Stimulated activated CD4-positive, alpha-beta T cell treated with anti-CD3 and anti-CD28 coated beads, Interleukin-1b, Interleukin-23, amount 100 ng/mL, for 48 hours (primary cell): ENCODE results near the gene HOXB2.

ENCODE experiments used
- DNase-seq: peaks from one replicate; pipeline ENCODE4 v3.0.0-alpha.2; 2020

Gene HOXB2

DNA sequence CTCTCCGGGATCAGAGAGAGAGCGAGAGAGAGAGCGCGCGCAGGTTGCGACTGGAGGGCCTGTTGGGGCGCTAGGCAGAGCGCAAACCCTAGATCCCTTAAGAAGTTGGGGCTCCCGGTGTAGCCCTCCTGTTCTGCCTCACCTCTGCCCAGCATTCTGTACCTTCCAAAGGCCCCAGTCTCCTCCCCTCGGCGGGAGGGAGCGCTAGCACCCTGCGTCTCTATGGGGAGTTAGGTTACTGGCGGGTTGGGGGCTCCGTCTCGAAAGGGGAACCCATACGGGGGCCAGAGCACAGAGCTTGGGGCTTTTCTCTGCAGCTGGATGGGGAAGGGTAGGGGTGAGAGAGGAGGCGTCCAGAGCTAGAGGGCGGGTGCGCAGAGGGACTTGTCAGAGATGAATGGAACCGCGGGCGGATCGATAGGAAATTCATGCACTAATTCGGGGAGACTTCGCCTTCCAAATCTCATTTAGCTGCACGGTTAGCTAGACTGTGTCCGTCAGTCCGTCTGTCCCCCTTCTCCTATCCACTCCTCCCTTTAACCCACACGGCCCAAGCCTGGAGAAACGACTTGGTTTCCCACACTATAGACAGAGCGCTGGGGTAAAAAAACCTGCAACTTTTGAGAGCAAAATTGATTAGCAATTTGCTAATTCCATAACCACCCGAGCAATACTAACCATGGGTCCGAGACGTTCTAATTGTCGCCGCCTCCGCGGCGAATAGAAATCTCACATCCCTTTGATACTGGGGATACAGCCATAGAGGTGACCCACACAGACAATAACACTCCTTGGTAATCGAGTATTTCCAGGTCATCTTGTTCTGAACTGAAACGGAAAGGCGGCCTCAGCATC, 33.9 kb upstream of the HOXB2 start:
- DNase-seq = no peak

- peak; percentile 56 for DNase-seq
Observed at GRCh38 chr17:48577946-48578615, 33.2 kb upstream of the HOXB2 start, which contains the start of gene HOXB4. Gene HOXB4 (minus strand): TSS chr17:48578350. CDS start chr17:48578319, 31 bp downstream.

- no peak for DNase-seq
Observed at GRCh38 chr17:48577330-48577945, 32.5 kb upstream of the HOXB2 start.

DNA sequence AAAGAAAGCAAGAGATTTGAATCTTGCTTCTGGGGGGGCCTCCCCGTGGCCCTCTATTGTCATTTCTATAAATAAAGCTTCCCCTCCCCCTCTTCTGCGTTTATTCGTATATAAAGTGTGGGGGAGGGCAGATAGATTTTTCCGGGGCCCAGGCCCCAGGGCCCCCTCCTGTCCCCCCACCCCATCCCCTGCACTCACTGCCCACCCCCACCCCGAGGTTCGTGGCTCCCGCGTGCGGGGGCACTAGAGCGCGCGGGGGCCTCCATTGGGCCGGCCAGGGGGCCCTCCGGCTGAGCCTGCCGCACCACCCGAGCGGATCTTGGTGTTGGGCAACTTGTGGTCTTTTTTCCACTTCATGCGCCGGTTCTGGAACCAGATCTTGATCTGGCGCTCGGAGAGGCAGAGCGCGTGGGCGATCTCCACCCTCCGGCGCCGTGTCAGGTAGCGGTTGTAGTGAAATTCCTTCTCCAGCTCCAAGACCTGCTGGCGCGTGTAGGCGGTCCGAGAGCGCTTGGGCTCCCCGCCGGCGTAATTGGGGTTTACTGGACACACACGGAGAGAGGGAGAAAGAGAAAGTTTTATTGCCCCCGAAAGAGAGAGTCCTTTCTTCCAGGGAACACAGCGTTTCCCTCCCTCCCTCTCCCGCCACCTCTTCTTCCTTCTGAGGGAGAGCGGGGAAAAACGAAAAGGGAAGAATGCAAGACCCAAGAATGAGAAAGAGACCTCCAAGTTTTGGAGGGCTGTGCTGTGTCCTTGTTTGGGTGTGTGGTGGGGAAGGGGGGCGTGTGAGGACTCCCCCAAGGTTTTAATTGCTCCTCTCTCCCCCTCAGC, 31.8 kb upstream of the HOXB2 start:
- no peak for DNase-seq

DNA sequence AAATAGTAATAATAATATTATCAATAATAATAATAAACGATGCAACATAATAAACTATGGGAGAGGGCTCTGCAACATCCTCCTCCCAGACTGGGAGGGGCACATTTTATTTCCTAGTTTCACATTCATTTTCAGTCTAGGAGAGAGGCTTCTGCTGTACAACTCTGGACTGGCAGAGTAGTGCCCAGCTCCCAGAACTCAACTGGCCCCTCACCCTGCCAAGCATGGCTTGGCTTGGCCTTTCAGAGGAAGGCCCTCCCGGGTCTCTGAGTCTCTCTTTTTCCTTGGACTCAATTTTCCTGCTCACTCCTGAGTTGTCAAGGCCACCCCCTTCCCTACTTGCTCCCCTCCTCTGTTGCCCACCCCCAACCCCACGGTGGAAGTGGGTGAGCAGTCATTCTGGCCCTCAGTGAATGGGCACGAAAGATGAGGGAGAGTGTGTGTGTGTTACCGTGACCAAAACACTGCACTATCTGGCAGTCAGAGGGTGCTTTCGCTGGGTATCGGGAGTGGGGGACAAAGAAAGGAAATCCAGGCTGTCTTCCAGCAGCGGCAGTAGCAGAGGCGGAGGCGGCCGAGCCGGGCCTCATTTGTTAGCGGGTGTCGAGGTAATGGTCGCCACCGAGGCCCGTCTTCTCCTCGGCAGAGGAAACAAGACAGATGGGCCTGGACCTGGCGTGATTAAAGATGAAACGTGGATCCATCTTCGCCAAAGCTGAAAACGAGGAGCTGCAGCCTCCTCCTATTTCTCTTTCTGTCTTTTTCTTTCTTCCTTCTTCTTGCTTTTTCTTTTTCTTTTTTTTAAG, 31.0 kb upstream of the HOXB2 start:
- DNase-seq = no peak

DNA sequence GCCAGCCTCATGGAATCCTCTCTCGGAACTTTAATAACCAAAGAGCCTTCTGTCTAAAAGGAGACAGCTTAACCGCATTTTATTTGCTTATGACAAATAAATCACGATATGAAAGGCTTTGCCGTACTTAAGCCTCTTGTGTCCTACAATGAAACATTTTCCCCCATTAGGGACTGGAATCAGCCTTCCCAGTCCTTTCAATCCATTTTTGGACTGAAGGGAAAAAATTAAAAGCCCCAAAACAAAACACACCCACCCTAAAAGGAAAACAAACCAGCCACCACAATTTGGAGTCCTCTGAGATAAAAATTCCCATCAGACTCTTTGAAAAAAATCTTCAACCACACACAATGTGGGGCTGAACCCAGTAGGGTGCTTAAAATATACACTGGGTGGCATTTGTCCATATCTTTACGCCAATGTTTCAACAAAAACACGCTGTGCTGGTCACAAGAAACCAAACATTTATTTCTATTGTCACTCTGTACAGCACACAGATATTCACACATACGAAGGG, 30.2 kb upstream of the HOXB2 start:
- no peak for DNase-seq

GRCh38 chr17:48574505-48575065, 29.7 kb upstream of the HOXB2 start:
- no peak for DNase-seq

- DNase-seq = no peak
Observed at GRCh38 chr17:48571826-48572417, 27.0 kb upstream of the HOXB2 start.

- DNase-seq = no peak
Observed at GRCh38 chr17:48571024-48571818, 26.3 kb upstream of the HOXB2 start.

DNA sequence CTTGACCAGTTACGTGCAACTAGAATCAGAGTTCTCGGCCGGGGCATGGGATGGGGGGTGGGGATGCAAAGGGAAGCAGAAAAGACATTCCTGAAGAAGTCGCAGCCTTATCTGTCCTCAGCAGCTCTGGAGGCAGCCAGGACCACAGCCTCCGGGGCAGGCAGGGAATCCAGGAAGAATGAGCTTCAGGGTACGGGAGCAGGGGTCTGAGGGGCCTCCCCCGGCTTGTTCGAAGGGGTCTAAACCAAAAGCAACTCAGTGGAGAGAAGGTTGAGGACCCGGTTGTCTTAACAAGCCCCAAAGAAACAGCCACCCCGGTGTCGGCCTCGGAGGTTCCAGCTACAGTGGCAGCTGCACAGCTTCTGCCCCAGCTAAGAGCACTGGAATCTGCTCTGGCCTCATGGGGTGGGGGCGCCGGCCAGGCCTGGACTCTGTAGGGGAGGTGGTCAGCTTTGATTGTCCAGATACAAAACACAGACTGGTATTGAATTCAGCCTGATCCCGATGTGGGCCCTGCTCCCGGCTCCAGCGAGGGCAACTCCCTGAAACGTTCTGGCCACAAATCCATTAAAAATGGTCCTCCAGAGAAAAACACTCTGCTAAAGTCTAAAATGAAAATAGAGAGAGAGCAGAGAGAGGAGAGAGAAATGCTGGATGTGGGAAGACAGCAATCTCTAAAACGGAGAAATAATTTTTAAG, 25.6 kb upstream of the HOXB2 start:
- no peak for DNase-seq

DNA sequence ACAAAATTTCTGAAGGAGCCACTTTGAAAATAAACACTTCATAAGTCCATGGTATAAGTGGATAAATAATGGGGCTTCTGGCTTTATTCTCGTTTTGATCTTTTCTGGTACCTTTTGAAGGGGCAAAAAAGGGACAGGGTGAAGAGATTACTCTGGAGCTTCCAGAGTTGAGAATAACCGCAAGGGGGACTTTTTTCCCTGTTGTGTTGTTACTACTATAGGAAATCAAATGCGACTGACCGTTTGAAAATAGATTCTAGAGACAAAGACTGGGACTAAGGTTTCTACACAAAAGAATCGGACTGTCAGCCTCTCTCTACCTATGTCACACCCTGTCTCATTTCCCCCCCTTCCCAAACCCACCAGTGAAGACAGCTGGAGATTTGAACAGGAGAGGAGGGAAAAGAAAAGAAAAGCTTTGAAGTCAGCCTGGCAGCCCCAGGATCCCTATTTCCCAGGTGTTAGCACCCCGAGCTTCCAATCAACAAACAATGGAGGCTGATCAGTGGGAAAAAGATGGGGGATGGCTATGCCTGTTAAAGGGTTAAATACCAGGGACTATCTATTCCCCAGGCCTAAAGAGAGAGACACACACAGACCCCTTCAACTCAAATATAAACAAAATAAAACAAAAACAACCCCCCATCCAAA, 24.9 kb upstream of the HOXB2 start:
- no peak for DNase-seq

- no peak for DNase-seq
Observed at GRCh38 chr17:48569240-48569582, 24.3 kb upstream of the HOXB2 start.

- no peak for DNase-seq
Observed at GRCh38 chr17:48568499-48569239, 23.8 kb upstream of the HOXB2 start.

DNA sequence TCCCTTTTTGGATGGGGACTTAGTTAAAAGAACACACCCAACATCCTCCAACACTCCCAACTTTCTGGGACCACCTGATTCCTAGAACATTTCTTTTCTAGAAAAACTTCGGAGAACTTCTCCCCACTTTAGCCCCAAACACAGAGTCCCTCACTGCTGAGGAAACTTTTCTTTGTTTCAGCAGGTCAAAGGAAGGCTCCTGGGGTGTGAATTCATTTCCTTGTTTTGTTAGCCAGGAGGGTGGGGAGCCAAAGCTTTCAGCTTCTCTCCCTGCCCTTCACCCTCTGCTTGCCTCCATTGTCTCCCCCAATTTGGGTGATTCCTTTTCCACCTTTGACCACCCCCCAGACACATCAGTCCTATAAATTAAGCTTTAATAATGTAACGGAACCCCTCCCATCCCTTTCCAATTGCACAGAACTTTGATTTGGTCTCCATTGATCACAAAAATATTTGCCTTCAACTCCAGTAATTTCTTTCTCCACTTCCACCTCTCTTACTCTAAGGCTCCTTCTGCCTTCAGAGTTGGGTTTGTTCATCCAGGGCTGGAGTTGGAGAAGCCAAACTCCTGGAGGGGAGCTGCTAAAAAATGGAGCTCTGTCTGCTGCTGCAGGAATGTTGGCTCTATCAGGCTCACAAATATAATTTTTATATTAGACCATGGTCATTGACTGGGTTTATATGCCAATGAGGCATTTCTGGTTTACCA, 22.9 kb upstream of the HOXB2 start:
- DNase-seq = no peak

DNA sequence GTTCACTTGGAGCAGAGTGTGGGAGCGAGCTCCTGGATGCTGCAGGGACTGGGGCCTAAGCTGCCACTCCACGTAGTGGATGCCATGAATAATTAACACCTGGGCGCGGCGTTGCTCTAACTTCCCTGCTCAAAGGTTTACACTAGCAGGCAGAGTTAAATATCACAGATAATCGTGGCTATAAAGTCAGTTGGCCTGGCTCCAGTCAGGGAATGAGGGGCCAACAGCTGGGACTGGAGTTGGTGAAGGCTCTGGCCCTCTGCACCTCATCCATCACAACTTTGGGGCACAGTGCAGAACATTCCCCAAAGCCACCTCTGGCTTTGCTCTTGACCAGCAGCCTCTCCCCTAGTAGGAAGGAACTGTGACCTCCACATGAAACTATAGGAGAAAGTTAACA, 22.3 kb upstream of the HOXB2 start:
- no peak for DNase-seq

GRCh38 chr17:48566717-48567116, 21.8 kb upstream of the HOXB2 start:
- no peak for DNase-seq

GRCh38 chr17:48565925-48566710, 21.2 kb upstream of the HOXB2 start:
- DNase-seq = no peak
